H1 (cell line): ENCODE results near the gene NKX6-1. TPM values are rescaled to one million over a fixed set of nuclear protein-coding genes. Genes with fewer than 3 reads are reported as not detected.

Experiments used
- CTCF ChIA-PET: fragments of 300-600 bp; sonication (Branson Sonifier 250); formaldehyde crosslinking; loops from one replicate; lab custom pipeline; 2021; ENCODE audit not compliant: partially characterized antibody; lab: Charles Lee
- POLR2A ChIA-PET: fragments of 300-600 bp; sonication (Branson Sonifier 250); formaldehyde crosslinking; loops from one replicate; lab custom pipeline; 2021; ENCODE audit warnings: inconsistent platforms; ENCODE audit not compliant: partially characterized antibody; lab: Charles Lee
- DNase-seq, 2 experiments: peaks; one replicate each; pipeline versions ENCODE4 v3.0.0 to v3.0.0-alpha.2; 2010 to 2022; ENCODE audit warnings: low spot score in 2 of 2, low read depth in 1 of 2, mixed read lengths in 1 of 2
- FAIRE-seq: peaks from 2 replicates; lab custom pipeline; 2011; peaks lifted over from hg19 to GRCh38; lab: Jason Lieb, UNC
- H2AFZ ChIP-seq: 2 replicates; pipeline ENCODE4 v1.8.1; 2012; ENCODE audit warnings: low read length, inconsistent platforms
- H2AK5ac ChIP-seq: 2 replicates; pipeline ENCODE4 v1.6.1; 2013; ENCODE audit warnings: low read depth, low read length
- H2BK120ac ChIP-seq: replicated peaks from 2 replicates; pipeline ENCODE3; 2013; ENCODE audit warnings: low read depth, low read length, inconsistent platforms
- H2BK12ac ChIP-seq: 2 replicates; pipeline ENCODE4 v1.6.1; 2013; ENCODE audit warnings: low read depth, low read length
- H2BK15ac ChIP-seq: 2 replicates; pipeline ENCODE4 v1.6.1; 2013; ENCODE audit warnings: low read length
- H2BK20ac ChIP-seq: 2 replicates; pipeline ENCODE4 v1.6.1; 2013; ENCODE audit warnings: low read length
- H2BK5ac ChIP-seq: 2 replicates; pipeline ENCODE4 v1.6.1; 2013; ENCODE audit warnings: low read depth, low read length
- H3K14ac ChIP-seq: 2 replicates; pipeline ENCODE4 v1.6.1; 2013; ENCODE audit warnings: inconsistent platforms; ENCODE audit not compliant: insufficient read length
- H3K18ac ChIP-seq: 2 replicates; pipeline ENCODE4 v1.6.1; 2013; ENCODE audit warnings: low read length; ENCODE audit errors: extremely low read depth
- H3K23ac ChIP-seq: 2 replicates; pipeline ENCODE4 v1.6.1; 2013; ENCODE audit warnings: inconsistent platforms; ENCODE audit not compliant: insufficient read length
- H3K23me2 ChIP-seq: 2 replicates; pipeline ENCODE4 v1.6.1; 2013; ENCODE audit warnings: low read depth, low read length
- H3K27ac ChIP-seq: 2 replicates; pipeline ENCODE4 v1.6.1; 2011; ENCODE audit warnings: low read depth, low read length, inconsistent platforms
- H3K27me3 ChIP-seq, 4 experiments: replicated peaks in 1 of 4; 1 replicate in 1 of 4; 2 replicates in 3 of 4; pipeline versions ENCODE4 v1.6.1 to v1.8.1; 2011 to 2013; ENCODE audit warnings: low read length in 3 of 4, mild to moderate bottlenecking in 3 of 4, inconsistent platforms in 2 of 4, mixed read lengths in 2 of 4, moderate library complexity in 1 of 4; ENCODE audit not compliant: control insufficient read depth in 3 of 4, insufficient read depth in 3 of 4; ENCODE audit errors: extremely low read depth in 1 of 4
- H3K36me3 ChIP-seq, 4 experiments: 2 replicates each; pipeline versions ENCODE4 v1.6.1 to v1.8.1; 2011 to 2013; ENCODE audit warnings: mild to moderate bottlenecking in 4 of 4, low read length in 3 of 4, moderate library complexity in 2 of 4, control low read depth in 1 of 4, inconsistent platforms in 1 of 4; ENCODE audit not compliant: insufficient read depth in 4 of 4, control insufficient read depth in 2 of 4
- H3K4ac ChIP-seq: replicated peaks from 2 replicates; pipeline ENCODE3; 2013; ENCODE audit warnings: low read length, low read depth, mixed read lengths, inconsistent platforms; ENCODE audit not compliant: insufficient read length
- H3K4me1 ChIP-seq, 4 experiments: replicated peaks in 1 of 4; 1 replicate in 1 of 4; 2 replicates in 3 of 4; pipeline versions ENCODE4 v1.6.1 to v1.8.1; 2011 to 2013; ENCODE audit warnings: low read length in 3 of 4, inconsistent platforms in 2 of 4, mixed read lengths in 1 of 4; ENCODE audit not compliant: insufficient read depth in 4 of 4, control insufficient read depth in 3 of 4
- H3K4me2 ChIP-seq, 2 experiments: 2 replicates each; pipeline versions ENCODE4 v1.6.1 to v1.8.1; 2011 to 2013; ENCODE audit warnings: low read depth in 2 of 2, low read length in 2 of 2, control low read depth in 1 of 2, inconsistent platforms in 1 of 2, mild to moderate bottlenecking in 1 of 2; ENCODE audit not compliant: insufficient read depth in 1 of 2
- H3K4me3 ChIP-seq, 4 experiments: fragments of 200-600, 300-600 bp in 1 of 4; sonication (generic), shearing (Covaris generic), sonication (Bioruptor Twin) in 1 of 4; 2 replicates each; pipeline versions ENCODE4 v1.5.1 to v1.8.1; 2011 to 2016; ENCODE audit warnings: low read length in 4 of 4, low read depth in 3 of 4, control low read depth in 2 of 4, inconsistent platforms in 2 of 4, mild to moderate bottlenecking in 2 of 4, mixed read lengths in 1 of 4, moderate library complexity in 1 of 4; ENCODE audit not compliant: insufficient read depth in 2 of 4; ENCODE audit errors: extremely low read depth in 1 of 4
- H3K56ac ChIP-seq: replicated peaks from 2 replicates; pipeline ENCODE3; 2013; ENCODE audit warnings: low read depth, mild to moderate bottlenecking, mixed read lengths, low read length, inconsistent platforms; ENCODE audit not compliant: insufficient read length
- H3K79me1 ChIP-seq: 2 replicates; pipeline ENCODE4 v1.6.1; 2013; ENCODE audit warnings: low read depth, low read length, control low read depth
- H3K79me2 ChIP-seq, 2 experiments: 2 replicates each; pipeline versions ENCODE4 v1.6.1 to v1.8.1; 2012 to 2013; ENCODE audit warnings: low read length in 2 of 2, mild to moderate bottlenecking in 2 of 2, inconsistent platforms in 1 of 2; ENCODE audit not compliant: insufficient read depth in 2 of 2, control insufficient read depth in 1 of 2
- H3K9ac ChIP-seq, 4 experiments: replicated peaks in 1 of 4; 1 replicate in 1 of 4; 2 replicates in 3 of 4; pipeline versions ENCODE4 v1.6.1 to v1.8.1; 2011 to 2013; ENCODE audit warnings: low read depth in 3 of 4, low read length in 3 of 4, control low read depth in 2 of 4, mild to moderate bottlenecking in 2 of 4, moderate library complexity in 2 of 4, inconsistent platforms in 1 of 4; ENCODE audit errors: extremely low read depth in 1 of 4
- H3K9me3 ChIP-seq, 2 experiments: 2 replicates each; pipeline versions ENCODE4 v1.6.1 to v1.8.1; 2012 to 2013; ENCODE audit warnings: mild to moderate bottlenecking in 2 of 2, moderate library complexity in 2 of 2, control low read depth in 1 of 2, inconsistent platforms in 1 of 2, low read depth in 1 of 2, low read length in 1 of 2, mixed read lengths in 1 of 2; ENCODE audit not compliant: insufficient read depth in 2 of 2
- H4K20me1 ChIP-seq, 2 experiments: replicated peaks in 1 of 2; 2 replicates each; pipeline versions ENCODE3 to v1.8.1; 2011 to 2013; ENCODE audit warnings: inconsistent platforms in 2 of 2, low read length in 2 of 2, mild to moderate bottlenecking in 1 of 2; ENCODE audit not compliant: insufficient read depth in 2 of 2, control insufficient read depth in 1 of 2
- H4K5ac ChIP-seq: 2 replicates; pipeline ENCODE4 v1.6.1; 2013; ENCODE audit warnings: low read length, low read depth, mixed read lengths, inconsistent platforms; ENCODE audit not compliant: insufficient read length
- H4K8ac ChIP-seq: 2 replicates; pipeline ENCODE4 v1.8.0; 2013; ENCODE audit warnings: mild to moderate bottlenecking, moderate library complexity, low read length, inconsistent platforms; ENCODE audit not compliant: insufficient read depth; ENCODE audit errors: extremely low read depth
- H4K91ac ChIP-seq: replicated peaks from 2 replicates; pipeline ENCODE3; 2013; ENCODE audit warnings: low read length, mixed read lengths, inconsistent platforms; ENCODE audit not compliant: insufficient read length
- CBX8 ChIP-seq: fragments of 300-800, 300-1000 bp; sonication (generic); IDR thresholded peaks from 2 replicates; pipeline ENCODE4 v1.7.1; 2016; ENCODE audit warnings: low read depth, low read length, borderline replicate concordance
- SUZ12 ChIP-seq: fragments of 200-600 bp; sonication (generic); IDR thresholded peaks from 2 replicates; pipeline ENCODE4 v1.6.1; 2012; ENCODE audit warnings: mild to moderate bottlenecking, inconsistent platforms, low read length, moderate library complexity, mixed read lengths
- WGBS, 2 experiments: shearing (Covaris generic) in 1 of 2; methylation state at CpG; one replicate each; pipeline versions ENCODE4 v1.1.6 to v1.1.7; 2013 to 2015; ENCODE audit warnings: low lambda C conversion rate in 2 of 2, mixed read lengths in 2 of 2, inconsistent platforms in 1 of 2, low coverage in 1 of 2, missing lambda C conversion rate in 1 of 2; ENCODE audit not compliant: insufficient replicate concordance in 2 of 2, insufficient coverage in 1 of 2, insufficient read length in 1 of 2; ENCODE audit errors: extremely low coverage in 1 of 2, missing lambda C conversion rate in 1 of 2; 5-methylcytosine and 5-hydroxymethylcytosine counted together
- polyA plus RNA-seq, 7 experiments: library from polyadenylated mRNA; depleted of rRNA in 3 of 7; stranded (reverse) in 5 of 7; unstranded in 2 of 7; fragments of >200 nt in 5 of 7; fragments of 200-250 nt in 2 of 7; gene quantifications; 1 replicate in 5 of 7; 2 replicates in 1 of 7; 4 replicates in 1 of 7; pipeline versions ENCODE4 v1.2.1 to v1.2.3, GENCODE V29; 2011 to 2013; ENCODE audit warnings: missing spikeins in 2 of 7, mixed read lengths in 2 of 7
- total RNA-seq: library from RNA; stranded (reverse); fragmentation: NEBNext Ultra II Directional; extraction: Animal tissue kit (Norgen Biotek cat#: 25700); gene quantifications from 2 replicates; pipeline ENCODE4 v1.2.1, GENCODE V29; 2021

The NKX6-1 gene
- total and polyA plus RNA-seq, 2 of the 8 experiments (the other 6 are each of a cell fraction or from before 2014, with no cell fraction given) = 0.03 to 0.45 TPM

DNA sequence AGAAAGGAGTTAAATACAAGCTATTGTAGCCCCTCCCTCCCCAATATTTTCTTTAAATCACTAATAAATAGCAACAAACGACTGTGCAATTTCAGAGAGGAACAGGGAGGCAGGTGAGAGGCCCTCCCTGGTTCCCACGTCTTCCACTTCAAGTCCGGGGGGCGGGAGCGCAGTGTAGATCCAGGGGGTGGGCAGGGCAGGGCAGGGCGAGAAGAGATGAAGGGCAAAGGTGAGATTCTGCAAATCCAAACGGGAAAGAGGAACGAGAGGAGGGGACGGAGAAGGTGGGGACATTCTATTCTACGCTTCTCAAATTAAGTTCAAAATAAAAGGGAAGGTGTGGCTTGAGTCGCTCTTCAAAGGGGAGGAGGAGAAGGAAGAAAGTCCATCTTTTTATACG is 6.8 kb downstream of the NKX6-1 start:
- Histone ChIP-seq H2AK5ac (no peak overlapping the region), H4K5ac (no peak overlapping the region), H3K4ac (no peak overlapping the region), H3K14ac (no peak overlapping the region), H3K4me3 (peak overlapping the region; percentile 15 to 59 (median 36); a peak in 4 of 8 replicates), H2BK5ac (no peak overlapping the region), H3K4me1 (peaks cover 9 to 17% (median 15%) of the 10 kb centered on the region in 4 experiments), H3K23ac (no peak overlapping the region), H3K79me1 (no peaks in the 10 kb centered on the region), H3K27me3 (peaks cover 59 to 96% (median 88%) of the 10 kb centered on the region in 4 experiments), H3K4me2 (peak overlapping the region; percentile 75 to 97), H2BK12ac (no peak overlapping the region), H3K56ac (no peak overlapping the region), H3K79me2 (no peaks in the 10 kb centered on the region), H4K8ac (no peak overlapping the region), H2BK20ac (no peak overlapping the region), H3K18ac (no peak overlapping the region), H4K20me1 (peaks cover 4 to 6% of the 10 kb centered on the region in 2 experiments), H2BK120ac (no peak overlapping the region), H3K9me3 (no peaks in the 10 kb centered on the region), H3K9ac (no peak overlapping the region), H3K27ac (no peak overlapping the region), H3K36me3 (peaks cover 0 to 1% (median 0%) of the 10 kb centered on the region in 4 experiments; a peak in 1 of 8 replicates), H4K91ac (no peak overlapping the region), H2BK15ac (no peak overlapping the region), H2AFZ (no peak overlapping the region), H3K23me2 (peaks cover 21% of the 10 kb centered on the region; the same call in 1 of the 2 replicates)
- WGBS, 2 experiments = 6% methylated on average over 10 of the region's 12 CpGs; no CpG with 5 or more reads in 1 of the 2 experiments
- TF ChIP-seq SUZ12 (no peak), CBX8 (0 out of 2 replicates have a peak, but pooled peaks have one; percentile 33)
- DNase-seq = no peak
- ChIA-PET POLR2A (no interaction called here), CTCF (interaction anchor here (0.6 to 5.1 kb wide), 6 partner anchors 8 to 1006 kb away, joined by 3 to 55 read pairs (median 6); no protein-coding TSS in a partner anchor)
- no peak for FAIRE-seq
